Activated CD4-positive, alpha-beta T cell treated with anti-CD3 and anti-CD28 coated beads, Interleukin-2, Interleukin-4, amounts not matched to agents 100 ng/mL and 50 ng/mL, durations not matched to agents 16 hours and 8 hours (primary cell): ENCODE data around the gene PLPP2.
A peak's percentile ranks its signal among the peaks of the same experiment; 100 is the strongest.
"Not testable (repeated sequence)": the region's sequence is repeated elsewhere in the genome, so short reads cannot be mapped to it uniquely, and the experiment has no call there.

Source experiments
- DNase-seq: peaks from one replicate; pipeline ENCODE4 v3.0.0-alpha.2; 2020; ENCODE audit warnings: low spot score

PLPP2 gene

DNA sequence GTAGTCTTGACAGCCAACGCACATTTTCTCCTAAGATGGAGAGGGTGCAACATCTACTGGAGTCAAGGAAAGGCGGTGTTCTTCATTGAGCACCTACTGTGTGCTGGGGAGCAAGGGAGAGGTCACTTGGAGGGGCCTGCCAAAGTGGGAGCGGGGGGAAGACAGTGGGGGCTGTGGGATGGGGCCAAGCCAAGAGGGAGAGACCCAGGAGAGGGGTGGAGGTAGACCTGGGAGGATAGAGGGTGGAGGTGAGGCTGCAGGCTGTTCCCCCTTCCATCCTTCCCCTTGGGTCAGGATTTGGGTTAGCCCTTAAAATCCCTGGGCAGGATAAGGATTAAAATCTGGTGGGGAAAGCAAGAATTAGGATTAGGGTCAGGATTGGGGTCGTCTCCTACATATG is 1.7 kb upstream of the PLPP2 start:
- no peak for DNase-seq

DNA sequence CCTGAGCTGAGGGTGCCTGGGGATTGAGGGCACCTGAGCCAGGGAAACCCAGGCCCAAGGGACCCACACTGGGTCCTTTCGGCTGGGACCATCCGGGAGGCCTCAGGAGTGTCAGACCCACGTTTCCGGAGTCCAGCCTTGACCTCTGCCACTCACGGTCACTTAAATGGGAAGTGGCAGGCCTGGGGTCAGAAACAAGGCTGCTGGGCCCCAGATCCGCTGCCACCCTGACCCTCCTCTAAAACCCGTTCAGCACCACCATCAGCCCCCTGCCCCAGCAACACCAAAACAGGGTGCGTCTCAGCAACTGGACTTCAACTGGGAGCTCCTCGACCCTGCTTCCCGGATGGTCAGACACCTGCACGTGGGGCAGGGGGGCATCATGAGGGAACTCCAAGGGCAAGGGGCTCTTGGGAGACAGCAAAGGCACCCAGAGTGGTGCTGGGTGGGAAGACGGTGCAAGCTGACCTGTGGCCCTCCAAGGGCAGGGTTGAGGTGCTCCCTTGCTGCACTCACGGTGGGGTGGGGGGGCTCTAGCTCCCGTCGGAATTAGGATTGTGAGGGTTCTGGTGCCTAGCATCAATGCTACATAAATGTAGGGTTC is 1.2 kb upstream of the PLPP2 start:
- DNase-seq, result no peak

GRCh38 chr19:291561-292280 is 518 bp upstream of the PLPP2 start:
- no peak for DNase-seq

DNA sequence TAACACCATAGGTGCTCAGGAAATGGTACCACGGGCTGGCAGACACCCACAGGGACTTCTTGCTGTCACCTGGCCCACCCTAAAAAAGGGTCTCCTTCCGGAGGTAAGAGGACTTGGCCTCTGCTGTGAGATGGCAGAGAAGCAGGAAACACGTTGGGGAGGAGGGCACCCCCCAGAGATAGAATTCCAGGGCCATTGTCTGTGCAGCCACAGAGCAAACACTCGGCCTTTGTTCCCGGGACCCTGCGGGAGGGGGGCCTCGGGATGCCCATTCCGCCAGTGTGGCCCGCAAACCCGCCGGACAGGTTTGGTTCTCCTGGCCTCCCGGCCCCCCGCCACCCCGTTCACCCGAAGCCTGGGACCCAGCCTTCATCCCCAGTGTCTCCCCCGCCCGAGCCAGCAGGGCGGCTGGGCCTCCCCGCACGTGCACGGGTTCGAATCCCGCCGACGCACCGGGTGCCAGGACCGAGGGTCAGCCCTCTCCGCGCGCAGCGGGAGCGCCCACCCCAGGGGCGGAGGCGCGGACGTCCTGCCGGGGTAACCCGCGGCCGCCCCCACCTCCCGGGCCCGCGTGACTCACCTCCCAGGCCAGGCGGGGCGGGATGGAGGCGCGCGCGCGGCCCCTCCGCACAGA is 714 bp downstream of the PLPP2 start:
- DNase-seq, result no peak

DNA sequence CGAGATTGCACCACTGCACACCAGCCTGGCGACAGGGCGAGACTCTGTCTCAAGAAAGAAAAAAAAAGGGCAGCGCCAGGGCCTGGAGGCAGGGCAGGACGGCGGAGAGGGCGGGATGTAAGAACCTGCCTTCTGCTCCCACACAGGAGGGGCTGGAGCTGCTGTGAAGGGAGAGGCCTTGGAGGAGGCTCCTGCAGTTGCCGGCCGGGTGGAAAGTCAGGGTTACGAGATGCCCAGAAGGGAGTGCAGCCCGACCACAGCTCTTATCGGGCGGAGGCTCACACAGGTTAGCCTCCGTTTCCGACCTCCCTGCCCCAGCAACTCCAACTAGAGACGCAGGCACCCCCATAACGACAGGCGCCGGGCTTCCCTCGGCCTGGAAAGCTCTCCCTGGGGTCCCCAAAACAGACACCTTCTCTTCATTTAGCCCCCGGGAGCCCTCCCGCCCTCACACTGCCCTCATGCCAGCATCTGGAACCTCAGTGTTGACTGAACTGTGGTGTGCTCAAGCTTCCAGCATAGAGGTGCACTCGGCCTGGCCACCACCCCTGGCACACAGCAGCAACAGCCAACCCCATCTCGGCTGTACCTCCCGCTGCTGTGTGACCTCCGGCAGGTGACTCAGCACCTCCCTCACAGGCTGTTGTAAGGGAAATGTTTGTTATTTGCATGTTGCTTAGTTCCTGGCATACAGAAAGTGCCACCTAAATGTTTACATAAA is 1.4 kb downstream of the PLPP2 start:
- DNase-seq, result peak; percentile 43

DNA sequence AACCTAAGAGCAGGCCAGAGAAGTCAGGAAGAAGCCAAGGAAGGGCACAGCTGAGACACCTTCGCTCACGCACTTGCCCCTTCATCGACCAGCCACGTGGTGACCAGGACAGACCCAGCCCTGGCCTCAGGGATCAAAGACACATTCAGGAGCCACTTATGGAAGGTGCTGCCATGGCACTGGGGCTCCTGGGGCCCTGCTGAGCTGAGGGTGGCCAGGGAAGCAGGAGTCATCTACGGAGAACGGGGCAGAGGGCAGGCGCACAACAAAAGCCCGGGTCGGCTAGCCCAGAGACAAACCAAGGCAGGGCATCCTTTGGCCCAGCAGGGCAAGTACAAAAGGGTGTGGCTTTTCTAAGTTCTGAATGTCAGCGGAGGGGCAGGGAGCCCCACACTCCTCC is 2.3 kb downstream of the PLPP2 start:
- no peak for DNase-seq

- no peak for DNase-seq
These were observed 3.8 kb downstream of the PLPP2 start for GRCh38 chr19:287381-287871.

- DNase-seq, result no peak
These were observed 7.8 kb downstream of the PLPP2 start for GRCh38 chr19:283395-283794.

DNA sequence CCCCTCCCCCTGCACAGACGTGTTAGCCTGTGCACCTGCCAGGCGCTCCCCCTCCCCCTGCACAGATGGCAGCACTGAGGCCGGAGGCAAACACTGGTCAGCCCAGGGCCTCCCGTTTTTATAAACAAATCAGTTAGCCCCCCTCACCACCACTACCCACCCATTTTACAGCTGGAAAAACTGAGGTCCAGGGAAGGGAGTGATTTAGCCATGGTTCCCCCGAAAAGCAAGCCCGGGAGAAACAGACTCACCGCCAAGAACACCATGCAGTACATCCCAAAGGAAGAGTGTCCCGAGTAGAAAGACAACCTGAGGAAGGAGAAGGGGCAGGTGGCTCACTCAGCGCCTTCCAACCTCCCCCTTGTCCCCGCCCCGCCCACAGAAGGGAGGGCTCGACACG is 8.7 kb downstream of the PLPP2 start:
- no peak for DNase-seq

GRCh38 chr19:281992-282391 is 9.2 kb downstream of the PLPP2 start:
- no peak for DNase-seq

GRCh38 chr19:281156-281853 is 9.9 kb downstream of the PLPP2 start:
- DNase-seq, result no peak

GRCh38 chr19:280541-281009 is 10.6 kb downstream of the PLPP2 start:
- no peak for DNase-seq

- DNase-seq, result no peak
These were observed 11.5 kb downstream of the PLPP2 start for GRCh38 chr19:279656-280055.

GRCh38 chr19:279231-279630 is 12.0 kb downstream of the PLPP2 start:
- DNase-seq, result no peak

GRCh38 chr19:277581-278165 is 13.5 kb downstream of the PLPP2 start:
- DNase-seq, result no peak

- no peak for DNase-seq
These were observed 14.1 kb downstream of the PLPP2 start for GRCh38 chr19:277131-277530.

DNA sequence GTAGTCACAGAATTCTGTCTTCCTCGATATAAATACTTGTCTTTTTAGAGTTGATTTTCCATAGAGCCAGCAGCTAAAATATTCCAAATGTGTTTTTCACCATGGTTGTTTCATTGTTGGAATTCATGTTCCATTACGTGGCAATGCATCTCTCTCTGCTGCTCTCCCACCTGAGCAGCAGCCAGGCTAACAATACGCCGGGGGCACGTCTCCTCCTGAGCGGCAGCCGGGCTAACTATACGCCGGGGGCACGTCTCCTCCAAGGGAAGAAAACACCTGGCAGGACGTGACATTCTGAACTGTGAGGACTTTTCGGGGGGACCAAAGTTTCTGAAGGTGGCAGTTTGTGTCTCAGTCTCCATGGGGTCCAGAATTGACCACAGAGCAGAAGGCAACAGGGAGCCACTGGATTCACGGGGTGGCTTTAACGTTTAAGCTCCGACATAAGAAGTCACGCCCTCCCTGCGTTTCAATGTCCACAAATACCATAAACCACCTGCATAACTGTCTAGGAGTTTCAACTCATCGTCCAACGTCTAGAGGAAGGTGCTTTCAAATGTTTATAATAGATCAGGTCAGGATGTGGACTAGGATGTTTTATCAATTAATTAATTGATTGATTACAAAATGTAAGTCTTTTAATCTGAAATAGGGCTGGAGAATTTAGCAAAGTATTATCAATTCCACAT is 15.1 kb downstream of the PLPP2 start:
- DNase-seq, result no peak

DNA sequence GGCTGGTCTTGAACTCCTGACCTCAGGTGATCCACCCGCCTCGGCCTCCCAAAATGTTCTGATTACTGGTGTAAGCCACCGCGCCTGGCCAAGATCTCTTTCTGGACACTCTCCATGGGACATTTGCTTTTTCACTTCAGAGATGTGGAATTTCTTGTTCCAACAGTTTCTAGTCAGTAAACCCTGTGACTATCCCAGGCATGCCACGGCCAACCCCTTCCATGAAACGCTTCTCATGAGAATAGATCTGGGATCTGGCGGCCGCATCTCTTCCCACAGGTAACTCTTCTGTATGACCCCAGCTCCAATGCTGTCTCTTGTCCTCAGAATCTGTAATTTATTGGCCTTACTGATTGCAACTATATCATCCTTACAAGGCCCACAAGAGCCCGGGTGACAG is 16.2 kb downstream of the PLPP2 start:
- no peak for DNase-seq

GRCh38 chr19:273393-273792 is 17.8 kb downstream of the PLPP2 start:
- no peak for DNase-seq

DNA sequence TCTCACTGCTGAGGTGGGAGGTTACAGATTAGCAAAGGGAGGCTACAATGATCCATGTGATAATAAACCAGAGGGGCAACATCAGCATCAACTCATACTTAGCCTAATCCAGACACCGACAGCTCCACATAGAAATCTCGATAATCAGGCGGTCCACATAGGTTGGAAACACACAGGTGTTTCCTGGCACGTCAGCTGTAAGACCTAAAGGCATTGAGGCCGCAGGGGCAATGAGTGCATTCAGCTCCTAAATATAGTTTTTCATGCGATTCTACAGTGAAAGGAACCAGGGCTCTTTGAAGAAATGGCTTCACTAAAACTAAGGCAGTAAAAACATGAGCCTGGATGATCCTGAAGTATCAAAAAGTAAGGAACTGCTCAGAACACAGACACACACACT is 19.3 kb downstream of the PLPP2 start:
- no peak for DNase-seq

DNA sequence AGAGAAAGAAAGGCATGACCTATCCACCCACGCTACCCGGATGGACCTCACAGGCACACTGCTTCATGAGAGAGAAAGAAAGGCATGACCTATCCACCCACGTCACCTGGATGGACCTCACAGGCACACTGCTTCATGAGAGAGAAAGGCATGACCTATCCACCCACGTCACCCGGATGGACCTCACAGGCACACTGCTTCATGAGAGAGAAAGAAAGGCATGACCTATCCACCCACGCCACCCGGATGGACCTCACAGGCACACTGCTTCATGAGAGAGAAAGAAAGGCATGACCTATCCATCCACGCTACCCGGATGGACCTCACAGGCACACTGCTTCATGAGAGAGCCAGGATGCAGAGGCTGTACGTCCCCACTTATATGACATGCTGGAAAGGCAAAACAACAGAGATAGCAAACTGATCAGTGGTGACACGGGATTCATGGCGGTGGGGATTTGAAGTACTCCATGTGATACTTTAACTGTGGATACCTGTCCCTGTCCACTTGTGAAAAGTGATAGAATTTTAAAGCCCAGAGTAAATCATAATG is 20.4 kb downstream of the PLPP2 start:
- not testable (repeated sequence) for DNase-seq
